NCI-H187 (cell line): ENCODE measurements around the gene MYH2.
"Not testable (repeated sequence)": the region's sequence is repeated elsewhere in the genome, so short reads cannot be mapped to it uniquely, and the experiment has no call there.

ENCODE experiments used
- DNase-seq, 2 experiments: peaks; one replicate each; lab custom pipeline; 2025; lab: John Stamatoyannopoulos, UW

Gene MYH2

GRCh38 chr17:10549096-10549842, at the start of gene MYH2:
TSS of gene MYH2 (minus strand) at chr17:10549658. CDS start at chr17:10547920, 1,738 bp downstream.
- DNase-seq = no peak

GRCh38 chr17:10598621-10599020, 49.2 kb upstream of the MYH2 start:
- DNase-seq = no peak

- no peak for DNase-seq
Measured at GRCh38 chr17:10589553-10590145, 40.2 kb upstream of the MYH2 start.

- no peak for DNase-seq
Measured at GRCh38 chr17:10585529-10585928, 36.1 kb upstream of the MYH2 start.

- DNase-seq = no peak
Measured at GRCh38 chr17:10583834-10584233, 34.4 kb upstream of the MYH2 start.

- DNase-seq = no peak
Measured at GRCh38 chr17:10579270-10579669, 29.8 kb upstream of the MYH2 start.

GRCh38 chr17:10574324-10574723, 24.9 kb upstream of the MYH2 start:
- no peak for DNase-seq

- DNase-seq = no peak
Measured at GRCh38 chr17:10563991-10564660, 14.7 kb upstream of the MYH2 start.

- no peak for DNase-seq
Measured at GRCh38 chr17:10558049-10558448, 8.6 kb upstream of the MYH2 start.

- DNase-seq = no peak
Measured at GRCh38 chr17:10557422-10557821, 8.0 kb upstream of the MYH2 start.

GRCh38 chr17:10556301-10557005, 7.0 kb upstream of the MYH2 start:
- DNase-seq = no peak

GRCh38 chr17:10550014-10550413, 556 bp upstream of the MYH2 start:
- no peak for DNase-seq

GRCh38 chr17:10547351-10547750, 2.1 kb downstream of the MYH2 start:
- DNase-seq = no peak

- not testable (repeated sequence) for DNase-seq
Measured at GRCh38 chr17:10543486-10543885, 6.0 kb downstream of the MYH2 start.

- DNase-seq = not testable (repeated sequence)
Measured at GRCh38 chr17:10541179-10541578, 8.3 kb downstream of the MYH2 start.

GRCh38 chr17:10532026-10532425, 17.4 kb downstream of the MYH2 start:
- DNase-seq = no peak

- DNase-seq = no peak
Measured at GRCh38 chr17:10527419-10527818, 22.0 kb downstream of the MYH2 start.

GRCh38 chr17:10526517-10526916, 22.9 kb downstream of the MYH2 start:
- no peak for DNase-seq

GRCh38 chr17:10523064-10523463, 26.4 kb downstream of the MYH2 start:
- DNase-seq = no peak

- no peak for DNase-seq
Measured at GRCh38 chr17:10521949-10522348, 27.5 kb downstream of the MYH2 start.

- DNase-seq = no peak
Measured at GRCh38 chr17:10518271-10519037, 31.0 kb downstream of the MYH2 start, which contains the start of gene MYH1. TSS of gene MYH1 (minus strand) at chr17:10518542. CDS start at chr17:10516642, 1,900 bp downstream.

GRCh38 chr17:10516638-10517037, 32.8 kb downstream of the MYH2 start:
- DNase-seq = no peak
